HUES48 (cell line): Measurements from ENCODE around the gene DBF4B.

Source experiments
- H3K27ac ChIP-seq: one replicate; pipeline ENCODE4 v1.7.0; 2013; ENCODE audit warnings: low read depth, low read length, inconsistent platforms
- H3K27me3 ChIP-seq: 2 replicates; pipeline ENCODE4 v1.6.1; 2013; ENCODE audit warnings: mild to moderate bottlenecking, low read length; ENCODE audit not compliant: control insufficient read depth, insufficient read depth
- H3K36me3 ChIP-seq: 2 replicates; pipeline ENCODE4 v1.6.1; 2013; ENCODE audit warnings: low read length; ENCODE audit not compliant: control insufficient read depth, insufficient read depth
- H3K4me1 ChIP-seq: 2 replicates; pipeline ENCODE4 v1.6.1; 2013; ENCODE audit warnings: mild to moderate bottlenecking, low read length; ENCODE audit not compliant: control insufficient read depth, insufficient read depth
- H3K4me3 ChIP-seq: 2 replicates; pipeline ENCODE4 v1.5.1; 2013; ENCODE audit warnings: mild to moderate bottlenecking, low read depth, low read length
- H3K9ac ChIP-seq: 2 replicates; pipeline ENCODE4 v1.6.1; 2013; ENCODE audit warnings: mild to moderate bottlenecking, low read depth, low read length, moderate library complexity
- H3K9me3 ChIP-seq: 2 replicates; pipeline ENCODE4 v1.6.1; 2013; ENCODE audit warnings: low read length; ENCODE audit not compliant: control insufficient read depth, insufficient read depth

The DBF4B gene

GRCh38 chr17:44778656-44779210 lies 70.3 kb downstream of the DBF4B start:
- H3K9me3 ChIP-seq: no peaks in the 10 kb centered on the region
- peaks cover 20% of the 10 kb centered on the region for H3K27me3 ChIP-seq
- H3K9ac ChIP-seq: no peak overlapping the region
- H3K36me3 ChIP-seq: no peaks in the 10 kb centered on the region
- H3K27ac ChIP-seq: no peak overlapping the region
- H3K4me1 ChIP-seq: peaks cover 32% of the 10 kb centered on the region
- peak overlapping the region; percentile 59; the same call in 1 of the 2 replicates for H3K4me3 ChIP-seq

- H3K4me3 ChIP-seq: peak overlapping the region; percentile 59
- no peaks in the 10 kb centered on the region for H3K9me3 ChIP-seq
- H3K27ac ChIP-seq: no peak overlapping the region
- H3K4me1 ChIP-seq: peaks cover 32% of the 10 kb centered on the region
- H3K9ac ChIP-seq: no peak overlapping the region
- H3K27me3 ChIP-seq: peaks cover 20% of the 10 kb centered on the region
- no peaks in the 10 kb centered on the region for H3K36me3 ChIP-seq
These were observed 71.0 kb downstream of the DBF4B start for GRCh38 chr17:44779211-44780025.

GRCh38 chr17:44780161-44780560 lies 71.7 kb downstream of the DBF4B start:
- Histone ChIP-seq H3K9me3 (no peaks in the 10 kb centered on the region), H3K27ac (no peak overlapping the region), H3K27me3 (peaks cover 20% of the 10 kb centered on the region), H3K9ac (no peak overlapping the region), H3K36me3 (no peaks in the 10 kb centered on the region), H3K4me3 (no peak overlapping the region), H3K4me1 (peaks cover 32% of the 10 kb centered on the region)

GRCh38 chr17:44780845-44781480 lies 72.5 kb downstream of the DBF4B start:
- H3K4me1 ChIP-seq: peaks cover 32% of the 10 kb centered on the region
- no peak overlapping the region for H3K4me3 ChIP-seq
- H3K36me3 ChIP-seq: no peaks in the 10 kb centered on the region
- no peaks in the 10 kb centered on the region for H3K9me3 ChIP-seq
- no peak overlapping the region for H3K9ac ChIP-seq
- H3K27ac ChIP-seq: no peak overlapping the region
- peaks cover 20% of the 10 kb centered on the region for H3K27me3 ChIP-seq

- peaks cover 13% of the 10 kb centered on the region for H3K27me3 ChIP-seq
- H3K9me3 ChIP-seq: no peaks in the 10 kb centered on the region
- H3K4me3 ChIP-seq: no peak overlapping the region
- peak overlapping the region; percentile 63 for H3K27ac ChIP-seq
- H3K9ac ChIP-seq: peak overlapping the region; percentile 45; the same call in 1 of the 2 replicates
- peaks cover 29% of the 10 kb centered on the region for H3K4me1 ChIP-seq
- H3K36me3 ChIP-seq: no peaks in the 10 kb centered on the region
These were observed 73.3 kb downstream of the DBF4B start for GRCh38 chr17:44781551-44782325.

- Histone ChIP-seq H3K9ac (peak overlapping the region; percentile 45; the same call in 1 of the 2 replicates), H3K27ac (peak overlapping the region; percentile 63), H3K9me3 (no peaks in the 10 kb centered on the region), H3K4me1 (peaks cover 29% of the 10 kb centered on the region), H3K36me3 (no peaks in the 10 kb centered on the region), H3K27me3 (0 out of 2 replicates have a peak, but pooled peaks cover 7% of the 10 kb centered on the region), H3K4me3 (no peak overlapping the region)
These were observed 73.9 kb downstream of the DBF4B start for GRCh38 chr17:44782326-44782850.

- Histone ChIP-seq H3K4me1 (peaks cover 19% of the 10 kb centered on the region), H3K27ac (no peak overlapping the region), H3K27me3 (no peaks in the 10 kb centered on the region), H3K4me3 (no peak overlapping the region), H3K36me3 (no peaks in the 10 kb centered on the region), H3K9me3 (no peaks in the 10 kb centered on the region), H3K9ac (no peak overlapping the region)
These were observed 77.5 kb downstream of the DBF4B start for GRCh38 chr17:44785921-44786320.

- Histone ChIP-seq H3K27ac (no peak overlapping the region), H3K4me3 (no peak overlapping the region), H3K27me3 (no peaks in the 10 kb centered on the region), H3K9ac (no peak overlapping the region), H3K4me1 (peaks cover 13% of the 10 kb centered on the region), H3K9me3 (no peaks in the 10 kb centered on the region), H3K36me3 (no peaks in the 10 kb centered on the region)
These were observed 78.2 kb downstream of the DBF4B start for GRCh38 chr17:44786551-44787081.

- H3K4me1 ChIP-seq: peaks cover 5% of the 10 kb centered on the region
- no peaks in the 10 kb centered on the region for H3K27me3 ChIP-seq
- H3K27ac ChIP-seq: no peak overlapping the region
- H3K9ac ChIP-seq: no peak overlapping the region
- H3K4me3 ChIP-seq: no peak overlapping the region
- H3K36me3 ChIP-seq: no peaks in the 10 kb centered on the region
- H3K9me3 ChIP-seq: no peaks in the 10 kb centered on the region
These were observed 78.9 kb downstream of the DBF4B start for GRCh38 chr17:44787271-44787940.

GRCh38 chr17:44788139-44788538 lies 79.7 kb downstream of the DBF4B start:
- Histone ChIP-seq H3K9ac (no peak overlapping the region), H3K4me1 (no peaks in the 10 kb centered on the region), H3K4me3 (no peak overlapping the region), H3K9me3 (no peaks in the 10 kb centered on the region), H3K36me3 (no peaks in the 10 kb centered on the region), H3K27ac (no peak overlapping the region), H3K27me3 (no peaks in the 10 kb centered on the region)
